HFF-Myc (cell line): ENCODE results near the gene DTL.

Experiments used
- DNase-seq: peaks from one replicate; pipeline ENCODE4 v3.0.0-alpha.2; 2011; ENCODE audit warnings: low read depth; ENCODE audit errors: extremely low read depth
- H3K4me3 ChIP-seq: replicated peaks from 2 replicates; pipeline ENCODE4 v1.5.1; 2011; ENCODE audit warnings: low read depth, mild to moderate bottlenecking, control low read depth, low read length
- TF ChIP-seq, protein P1 (sequence below): IDR thresholded peaks from 2 replicates; pipeline ENCODE4 v1.5.1; 2012; ENCODE audit warnings: mild to moderate bottlenecking, low read depth, low read length, control low read depth; ENCODE audit errors: missing control alignments

The DTL gene

GRCh38 chr1:212007178-212007577 lies 28.4 kb upstream of the DTL start:
- no peak overlapping the region for H3K4me3 ChIP-seq
- TF ChIP-seq, protein P1, sequence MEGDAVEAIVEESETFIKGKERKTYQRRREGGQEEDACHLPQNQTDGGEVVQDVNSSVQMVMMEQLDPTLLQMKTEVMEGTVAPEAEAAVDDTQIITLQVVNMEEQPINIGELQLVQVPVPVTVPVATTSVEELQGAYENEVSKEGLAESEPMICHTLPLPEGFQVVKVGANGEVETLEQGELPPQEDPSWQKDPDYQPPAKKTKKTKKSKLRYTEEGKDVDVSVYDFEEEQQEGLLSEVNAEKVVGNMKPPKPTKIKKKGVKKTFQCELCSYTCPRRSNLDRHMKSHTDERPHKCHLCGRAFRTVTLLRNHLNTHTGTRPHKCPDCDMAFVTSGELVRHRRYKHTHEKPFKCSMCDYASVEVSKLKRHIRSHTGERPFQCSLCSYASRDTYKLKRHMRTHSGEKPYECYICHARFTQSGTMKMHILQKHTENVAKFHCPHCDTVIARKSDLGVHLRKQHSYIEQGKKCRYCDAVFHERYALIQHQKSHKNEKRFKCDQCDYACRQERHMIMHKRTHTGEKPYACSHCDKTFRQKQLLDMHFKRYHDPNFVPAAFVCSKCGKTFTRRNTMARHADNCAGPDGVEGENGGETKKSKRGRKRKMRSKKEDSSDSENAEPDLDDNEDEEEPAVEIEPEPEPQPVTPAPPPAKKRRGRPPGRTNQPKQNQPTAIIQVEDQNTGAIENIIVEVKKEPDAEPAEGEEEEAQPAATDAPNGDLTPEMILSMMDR = no peak
- DNase-seq = no peak

GRCh38 chr1:212007886-212008285 lies 27.7 kb upstream of the DTL start:
- TF ChIP-seq, protein P1 = no peak
- H3K4me3 ChIP-seq = no peak overlapping the region
- no peak for DNase-seq

DNA sequence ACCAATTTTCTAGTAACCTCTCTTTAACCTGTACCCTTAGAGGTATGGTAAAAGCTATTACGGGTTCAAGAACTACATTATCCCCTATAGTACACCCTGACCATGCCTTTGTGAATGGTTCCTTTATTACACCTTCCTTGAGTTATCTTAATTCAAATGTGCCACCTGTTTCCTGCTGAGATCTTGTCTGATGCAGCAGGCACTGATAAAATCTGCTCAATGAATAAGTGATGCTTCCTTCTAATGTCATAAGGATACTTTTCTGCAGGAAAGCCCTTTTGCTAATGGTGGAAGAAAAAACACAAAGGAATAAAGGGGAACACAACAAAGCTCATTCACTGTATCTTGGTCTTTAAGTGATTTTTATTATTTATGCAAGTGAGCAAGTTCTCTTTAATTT lies 26.0 kb upstream of the DTL start:
- no peak overlapping the region for H3K4me3 ChIP-seq
- TF ChIP-seq, protein P1 = no peak
- no peak for DNase-seq

- no peak overlapping the region for H3K4me3 ChIP-seq
- TF ChIP-seq, protein P1 = no peak
- DNase-seq = no peak
These were observed 25.5 kb upstream of the DTL start for GRCh38 chr1:212010004-212010403.

GRCh38 chr1:212012034-212012740 lies 23.4 kb upstream of the DTL start:
- TF ChIP-seq, protein P1 = peak; percentile 98
- DNase-seq = no peak
- no peak overlapping the region for H3K4me3 ChIP-seq

GRCh38 chr1:212013672-212014071 lies 21.9 kb upstream of the DTL start:
- TF ChIP-seq, protein P1 = no peak
- DNase-seq = no peak
- H3K4me3 ChIP-seq = no peak overlapping the region

DNA sequence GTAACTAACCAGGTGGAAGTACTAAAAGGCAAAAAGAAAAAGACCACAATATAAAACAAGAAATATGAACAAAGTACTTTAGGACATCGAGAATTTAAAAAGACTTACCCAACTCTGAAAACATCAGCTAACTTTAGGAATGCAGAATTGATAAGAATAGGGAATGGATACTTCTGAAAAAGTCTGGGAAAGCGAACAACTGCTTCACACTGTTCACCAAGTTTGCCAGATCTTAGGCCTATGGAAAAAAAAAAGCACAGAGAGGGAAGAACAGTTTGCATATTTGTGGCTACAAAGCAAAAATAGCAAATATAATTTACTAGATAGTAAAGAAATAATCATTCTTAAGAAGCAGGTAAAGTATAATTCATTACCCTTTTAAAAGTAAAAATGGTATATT lies 14.6 kb upstream of the DTL start:
- TF ChIP-seq, protein P1 = no peak

More for the DNA sequence above, 14.6 kb upstream of the DTL start:
- no peak for DNase-seq
- H3K4me3 ChIP-seq = no peak overlapping the region
